HEK293 (cell line): Measurements from ENCODE around the gene RPIA.

Source experiments
- CTCF ChIA-PET: fragments of 350-600 bp; formaldehyde crosslinking; extraction: SDS; loops from one replicate; lab custom pipeline; 2021; ENCODE audit warnings: antibody characterized with exemption; lab: Yijun Ruan, JAX
- POLR2A ChIA-PET: fragments of 300-600 bp; formaldehyde crosslinking; extraction: SDS; loops from one replicate; lab custom pipeline; 2020; ENCODE audit warnings: antibody characterized with exemption, inconsistent platforms; lab: Yijun Ruan, JAX
- H3K27ac ChIP-seq: fragments of 200-500 bp; sonication (Bioruptor generic); 2 replicates; pipeline ENCODE4 v1.5.1; 2014; ENCODE audit warnings: low read depth, low read length, control low read depth, inconsistent platforms; ENCODE audit errors: extremely low read depth
- H3K36me3 ChIP-seq, 2 experiments: fragments of 200-500 bp in 1 of 2; sonication (Bioruptor generic) in 1 of 2; 1 replicate in 1 of 2; 2 replicates in 1 of 2; pipeline ENCODE4 v1.5.1; 2014 to 2017; ENCODE audit warnings: inconsistent platforms in 2 of 2, low read length in 2 of 2; ENCODE audit not compliant: control insufficient read depth in 2 of 2, insufficient read depth in 1 of 2
- H3K4me1 ChIP-seq: fragments of 200-500 bp; sonication (Bioruptor generic); 2 replicates; pipeline ENCODE4 v1.5.1; 2014; ENCODE audit warnings: mild to moderate bottlenecking, low read length, inconsistent platforms; ENCODE audit not compliant: control insufficient read depth, insufficient read depth
- H3K4me3 ChIP-seq: 2 replicates; pipeline ENCODE4 v1.5.1; 2011; ENCODE audit warnings: low read depth, mild to moderate bottlenecking, control low read depth, low read length, moderate library complexity
- H3K9me3 ChIP-seq: fragments of 200-500 bp; sonication (Bioruptor generic); 2 replicates; pipeline ENCODE4 v1.5.1; 2014; ENCODE audit warnings: low read depth, low read length, inconsistent platforms; ENCODE audit not compliant: control insufficient read depth, insufficient read depth
- BCL11B ChIP-seq: fragments of 450-650 bp; formaldehyde crosslinking; IDR thresholded peaks from 2 replicates; pipeline ENCODE4 v1.5.1; 2016; ENCODE audit warnings: low read depth, missing biosample characterization, missing genetic modification characterization
- BCL6B ChIP-seq: fragments of 450-650 bp; formaldehyde crosslinking; IDR thresholded peaks from 2 replicates; pipeline ENCODE4 v1.5.1; 2017; ENCODE audit warnings: missing biosample characterization, missing genetic modification characterization
- GLIS2 ChIP-seq: fragments of 450-650 bp; formaldehyde crosslinking; IDR thresholded peaks from 2 replicates; pipeline ENCODE4 v1.5.1; 2016; ENCODE audit warnings: missing biosample characterization, missing genetic modification characterization
- REST ChIP-seq: fragments of 450-650 bp; formaldehyde crosslinking; IDR thresholded peaks from 2 replicates; pipeline ENCODE4 v1.5.1; 2016; ENCODE audit warnings: missing biosample characterization, missing genetic modification characterization
- ZBTB49 ChIP-seq: fragments of 450-650 bp; formaldehyde crosslinking; IDR thresholded peaks from 2 replicates; pipeline ENCODE4 v1.5.1; 2016; ENCODE audit warnings: missing biosample characterization, missing genetic modification characterization, low read depth
- ZBTB8A ChIP-seq: fragments of 450-650 bp; formaldehyde crosslinking; IDR thresholded peaks from 2 replicates; pipeline ENCODE4 v1.5.1; 2016; ENCODE audit warnings: missing biosample characterization, missing genetic modification characterization
- ZNF114 ChIP-seq: fragments of 450-650 bp; formaldehyde crosslinking; IDR thresholded peaks from 2 replicates; pipeline ENCODE4 v1.5.0; 2017; ENCODE audit warnings: missing biosample characterization, missing genetic modification characterization
- ZNF16 ChIP-seq: fragments of 450-650 bp; formaldehyde crosslinking; IDR thresholded peaks from 2 replicates; pipeline ENCODE4 v1.5.1; 2016; ENCODE audit warnings: low read depth, missing biosample characterization, missing genetic modification characterization
- ZNF175 ChIP-seq: fragments of 450-650 bp; formaldehyde crosslinking; IDR thresholded peaks from 2 replicates; pipeline ENCODE4 v1.5.1; 2016; ENCODE audit warnings: missing biosample characterization, missing genetic modification characterization
- ZNF292 ChIP-seq: fragments of 450-650 bp; formaldehyde crosslinking; IDR thresholded peaks from 2 replicates; pipeline ENCODE4 v1.5.1; 2016; ENCODE audit warnings: low read depth, missing biosample characterization, missing genetic modification characterization, borderline replicate concordance
- ZNF341 ChIP-seq: fragments of 450-650 bp; formaldehyde crosslinking; IDR thresholded peaks from 2 replicates; pipeline ENCODE4; 2016; ENCODE audit warnings: low read depth, missing biosample characterization, missing genetic modification characterization
- ZNF354C ChIP-seq: fragments of 450-650 bp; formaldehyde crosslinking; IDR thresholded peaks from 2 replicates; pipeline ENCODE4 v1.5.1; 2016; ENCODE audit warnings: missing biosample characterization, missing genetic modification characterization, low read depth, borderline replicate concordance
- ZNF426 ChIP-seq: fragments of 450-650 bp; formaldehyde crosslinking; IDR thresholded peaks from 2 replicates; pipeline ENCODE4 v1.5.1; 2017; ENCODE audit warnings: missing biosample characterization, missing genetic modification characterization, mild to moderate bottlenecking, inconsistent platforms, moderate library complexity
- ZNF449 ChIP-seq: fragments of 450-650 bp; formaldehyde crosslinking; IDR thresholded peaks from 2 replicates; pipeline ENCODE4 v1.5.1; 2017; ENCODE audit warnings: missing biosample characterization, mild to moderate bottlenecking, missing genetic modification characterization, moderate library complexity
- ZNF596 ChIP-seq: fragments of 450-650 bp; IDR thresholded peaks from 2 replicates; pipeline ENCODE4 v1.5.0; 2018; ENCODE audit warnings: missing biosample characterization, mild to moderate bottlenecking, missing genetic modification characterization, moderate library complexity
- ZNF621 ChIP-seq: fragments of 450-650 bp; formaldehyde crosslinking; IDR thresholded peaks from 2 replicates; pipeline ENCODE4 v1.5.1; 2017; ENCODE audit warnings: missing biosample characterization, missing genetic modification characterization
- ZNF639 ChIP-seq: fragments of 450-650 bp; formaldehyde crosslinking; IDR thresholded peaks from 2 replicates; pipeline ENCODE4 v1.5.1; 2016; ENCODE audit warnings: missing biosample characterization, missing genetic modification characterization
- ZNF670 ChIP-seq: fragments of 450-650 bp; formaldehyde crosslinking; IDR thresholded peaks from 2 replicates; pipeline ENCODE4 v1.5.1; 2016; ENCODE audit warnings: missing biosample characterization, missing genetic modification characterization, low read depth
- ZNF791 ChIP-seq: fragments of 450-650 bp; formaldehyde crosslinking; IDR thresholded peaks from 2 replicates; pipeline ENCODE4 v1.5.1; 2016; ENCODE audit warnings: missing biosample characterization, missing genetic modification characterization
- ZNF792 ChIP-seq: fragments of 450-650 bp; formaldehyde crosslinking; IDR thresholded peaks from 2 replicates; pipeline ENCODE4 v1.5.1; 2016; ENCODE audit warnings: missing biosample characterization, missing genetic modification characterization

Gene RPIA

GRCh38 chr2:88729061-88729745 lies 37.7 kb downstream of the RPIA start (continued):
- TF ChIP-seq ZNF449: no peak
- no peak for TF ChIP-seq REST (tag by site-specific recombination)
- no peak for TF ChIP-seq ZNF16 (tag by site-specific recombination)
- TF ChIP-seq, all 188 proteins: peak for 0

GRCh38 chr2:88733155-88733902 lies 41.9 kb downstream of the RPIA start:
- ChIA-PET POLR2A (no interaction called here), CTCF (interaction anchor here (0.7 to 1.4 kb wide), 3 partner anchors 147 to 567 kb away, joined by 4 to 5 read pairs (median 5); no protein-coding TSS in a partner anchor)
- H3K36me3 ChIP-seq: peaks cover 3 to 31% of the 10 kb centered on the region in 2 experiments; a peak in 1 of 3 replicates
- no peak overlapping the region for H3K4me3 ChIP-seq
- no peaks in the 10 kb centered on the region for H3K4me1 ChIP-seq
- no peaks in the 10 kb centered on the region for H3K9me3 ChIP-seq
- no peak overlapping the region for H3K27ac ChIP-seq
- TF ChIP-seq ZNF670 (tag by site-specific recombination) (no peak), ZNF596 (tag by site-specific recombination) (no peak), ZNF426 (tag by site-specific recombination) (no peak), ZBTB49 (tag by site-specific recombination) (no peak), REST (tag by site-specific recombination) (no peak), ZNF341 (tag by site-specific recombination) (no peak), ZNF791 (tag by site-specific recombination) (no peak), ZNF292 (no peak), BCL6B (tag by site-specific recombination) (no peak), ZNF175 (no peak), ZBTB8A (tag by site-specific recombination) (no peak), BCL11B (tag by site-specific recombination) (no peak), ZNF354C (tag by site-specific recombination) (no peak), ZNF621 (tag by site-specific recombination) (no peak), ZNF792 (tag by site-specific recombination) (no peak), ZNF114 (tag by site-specific recombination) (no peak), ZNF639 (tag by site-specific recombination) (no peak), GLIS2 (tag by site-specific recombination) (no peak)
